Type B pancreatic cell (in vitro differentiated cells): Measurements from ENCODE around the gene SPATA6L. TPM values are rescaled to one million over a fixed set of nuclear protein-coding genes. Genes with fewer than 3 reads are reported as not detected.

Source experiments
- DNase-seq: peaks from one replicate; pipeline ENCODE4 v3.0.0; 2021; ENCODE audit warnings: mixed read lengths; ENCODE audit not compliant: unreplicated experiment; ENCODE audit errors: extremely low spot score
- H3K27ac Mint-ChIP-seq: 2 replicates; pipeline ENCODE4 v1.8.0; 2021; ENCODE audit warnings: mild to moderate bottlenecking, mixed read lengths
- H3K27me3 Mint-ChIP-seq: 2 replicates; pipeline ENCODE4 v1.8.0; 2021; ENCODE audit warnings: mixed read lengths
- H3K36me3 Mint-ChIP-seq: 2 replicates; pipeline ENCODE4 v1.8.0; 2021; ENCODE audit warnings: mixed read lengths
- H3K4me1 Mint-ChIP-seq: one replicate; pipeline ENCODE4 v1.8.0; 2021; ENCODE audit warnings: mixed read lengths; ENCODE audit not compliant: unreplicated experiment
- H3K4me3 Mint-ChIP-seq: 2 replicates; pipeline ENCODE4 v1.8.0; 2021; ENCODE audit warnings: mild to moderate bottlenecking, mixed read lengths
- H3K9me3 Mint-ChIP-seq: 2 replicates; pipeline ENCODE4 v1.8.0; 2021; ENCODE audit warnings: mixed read lengths
- total RNA-seq: library from RNA; stranded (reverse); gene quantifications from 2 replicates; pipeline ENCODE4 v1.2.1, GENCODE V29; 2021; ENCODE audit warnings: low replicate concordance
- TF ChIP-seq, protein P1 (sequence below): fragments of 200-600 bp; sonication (generic); conservative IDR thresholded peaks from 2 replicates; pipeline ENCODE4 v1.5.0; 2021; ENCODE audit warnings: antibody characterized with exemption, mild to moderate bottlenecking

SPATA6L gene
- total RNA-seq, 1 donor from 2014 or later = 3.0 TPM

DNA sequence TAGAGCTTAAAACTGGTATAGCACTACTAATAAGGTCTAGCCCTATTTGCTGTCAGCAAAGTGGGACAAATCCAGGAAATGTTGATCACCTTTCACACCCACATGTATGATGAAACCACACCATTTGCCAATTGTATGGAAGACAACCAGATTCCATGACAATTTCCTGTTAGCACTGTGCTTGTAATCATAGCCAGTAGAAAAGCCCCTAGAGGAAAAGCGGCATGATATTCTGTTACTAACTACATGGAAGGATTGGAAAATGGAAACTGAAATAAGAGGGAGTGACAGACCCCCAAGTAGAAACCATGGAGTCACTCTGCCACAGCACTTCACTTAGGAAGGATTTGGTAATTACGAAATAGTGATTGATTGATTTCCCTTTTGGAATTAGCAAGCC is 923 bp downstream of the SPATA6L start:
- Mint-ChIP-seq H3K4me1 (peaks cover 37% of the 10 kb centered on the region), H3K27me3 (peaks cover 7% of the 10 kb centered on the region), H3K4me3 (peak overlapping the region; percentile 90), H3K27ac (peak overlapping the region; percentile 83), H3K9me3 (no peaks in the 10 kb centered on the region), H3K36me3 (no peaks in the 10 kb centered on the region)
- DNase-seq = no peak
- TF ChIP-seq, protein P1, sequence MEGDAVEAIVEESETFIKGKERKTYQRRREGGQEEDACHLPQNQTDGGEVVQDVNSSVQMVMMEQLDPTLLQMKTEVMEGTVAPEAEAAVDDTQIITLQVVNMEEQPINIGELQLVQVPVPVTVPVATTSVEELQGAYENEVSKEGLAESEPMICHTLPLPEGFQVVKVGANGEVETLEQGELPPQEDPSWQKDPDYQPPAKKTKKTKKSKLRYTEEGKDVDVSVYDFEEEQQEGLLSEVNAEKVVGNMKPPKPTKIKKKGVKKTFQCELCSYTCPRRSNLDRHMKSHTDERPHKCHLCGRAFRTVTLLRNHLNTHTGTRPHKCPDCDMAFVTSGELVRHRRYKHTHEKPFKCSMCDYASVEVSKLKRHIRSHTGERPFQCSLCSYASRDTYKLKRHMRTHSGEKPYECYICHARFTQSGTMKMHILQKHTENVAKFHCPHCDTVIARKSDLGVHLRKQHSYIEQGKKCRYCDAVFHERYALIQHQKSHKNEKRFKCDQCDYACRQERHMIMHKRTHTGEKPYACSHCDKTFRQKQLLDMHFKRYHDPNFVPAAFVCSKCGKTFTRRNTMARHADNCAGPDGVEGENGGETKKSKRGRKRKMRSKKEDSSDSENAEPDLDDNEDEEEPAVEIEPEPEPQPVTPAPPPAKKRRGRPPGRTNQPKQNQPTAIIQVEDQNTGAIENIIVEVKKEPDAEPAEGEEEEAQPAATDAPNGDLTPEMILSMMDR = no peak

- Mint-ChIP-seq H3K27ac (peak overlapping the region; percentile 32), H3K36me3 (no peaks in the 10 kb centered on the region), H3K4me1 (peaks cover 37% of the 10 kb centered on the region), H3K4me3 (peak overlapping the region; percentile 90), H3K9me3 (no peaks in the 10 kb centered on the region), H3K27me3 (peaks cover 7% of the 10 kb centered on the region)
- no peak for DNase-seq
- TF ChIP-seq, protein P1 = no peak
Observed at GRCh38 chr9:4663956-4664355, 2.3 kb downstream of the SPATA6L start.

GRCh38 chr9:4662989-4663792 is 3.1 kb downstream of the SPATA6L start:
- Mint-ChIP-seq H3K4me1 (peaks cover 37% of the 10 kb centered on the region), H3K36me3 (no peaks in the 10 kb centered on the region)
- DNase-seq = no peak

GRCh38 chr9:4662108-4662988 is 3.9 kb downstream of the SPATA6L start, which contains the start of gene PLPP6:
TSS of gene PLPP6 (plus strand) at chr9:4662294. CDS start at chr9:4662376, 82 bp downstream.
- Mint-ChIP-seq H3K4me3 (peak within 1 kb of the TSS; percentile 90), H3K4me1 (peaks cover 37% of the 10 kb centered on the region)

More at GRCh38 chr9:4662989-4663792, 3.1 kb downstream of the SPATA6L start:
- H3K27me3 Mint-ChIP-seq = peaks cover 3% of the 10 kb centered on the region
- peak overlapping the region; percentile 93 for H3K27ac Mint-ChIP-seq
- H3K4me3 Mint-ChIP-seq = peak overlapping the region; percentile 90
- H3K9me3 Mint-ChIP-seq = no peaks in the 10 kb centered on the region
- TF ChIP-seq, protein P1 = no peak

GRCh38 chr9:4661611-4662010 is 4.7 kb downstream of the SPATA6L start:
- Mint-ChIP-seq H3K9me3 (no peaks in the 10 kb centered on the region), H3K27ac (peak overlapping the region; percentile 77), H3K4me3 (peak overlapping the region; percentile 90), H3K4me1 (peaks cover 34% of the 10 kb centered on the region), H3K36me3 (no peaks in the 10 kb centered on the region), H3K27me3 (peaks cover 3% of the 10 kb centered on the region)
- DNase-seq = no peak
- TF ChIP-seq, protein P1 = no peak

More at GRCh38 chr9:4662108-4662988, 3.9 kb downstream of the SPATA6L start, which contains the start of gene PLPP6:
- DNase-seq = peak; percentile 87
- Mint-ChIP-seq H3K9me3 (no peaks in the 10 kb centered on the region), H3K27me3 (peaks cover 3% of the 10 kb centered on the region), H3K36me3 (no peaks in the 10 kb centered on the region), H3K27ac (peak within 1 kb of the TSS; percentile 93)
- TF ChIP-seq, protein P1 = peak; percentile 58
